Neuron (in vitro differentiated cells): ENCODE results near the gene CDH22.

ENCODE experiments used
- H2AFZ ChIP-seq: one replicate; pipeline ENCODE4 v1.6.1; 2013; ENCODE audit warnings: low read depth, mild to moderate bottlenecking, inconsistent platforms, low read length, moderate library complexity
- H3K27me3 ChIP-seq: one replicate; pipeline ENCODE4 v1.6.1; 2013; ENCODE audit warnings: low read length; ENCODE audit not compliant: insufficient read depth
- H3K36me3 ChIP-seq: one replicate; pipeline ENCODE4 v1.6.1; 2013; ENCODE audit warnings: low read length; ENCODE audit not compliant: insufficient read depth
- H3K4me1 ChIP-seq: one replicate; pipeline ENCODE4 v1.6.1; 2013; ENCODE audit warnings: low read length; ENCODE audit not compliant: insufficient read depth
- H3K4me3 ChIP-seq: 2 replicates; pipeline ENCODE4 v1.5.1; 2013; ENCODE audit warnings: mild to moderate bottlenecking, low read length, moderate library complexity
- H3K9me3 ChIP-seq: one replicate; pipeline ENCODE4 v1.6.1; 2013; ENCODE audit warnings: low read length

CDH22 gene

GRCh38 chr20:46211331-46211722 lies 97.0 kb downstream of the CDH22 start:
- peaks cover 8% of the 10 kb centered on the region for H3K4me1 ChIP-seq
- H2AFZ ChIP-seq = no peak overlapping the region
- H3K27me3 ChIP-seq = peaks cover 8% of the 10 kb centered on the region
- no peak overlapping the region for H3K4me3 ChIP-seq
- H3K9me3 ChIP-seq = no peaks in the 10 kb centered on the region
- H3K36me3 ChIP-seq = no peaks in the 10 kb centered on the region

GRCh38 chr20:46210672-46211330 lies 97.5 kb downstream of the CDH22 start:
- H3K36me3 ChIP-seq = no peaks in the 10 kb centered on the region
- H3K4me3 ChIP-seq = no peak overlapping the region
- H3K4me1 ChIP-seq = peaks cover 3% of the 10 kb centered on the region
- peaks cover 11% of the 10 kb centered on the region for H3K27me3 ChIP-seq
- no peak overlapping the region for H2AFZ ChIP-seq
- no peaks in the 10 kb centered on the region for H3K9me3 ChIP-seq

GRCh38 chr20:46209930-46210671 lies 98.2 kb downstream of the CDH22 start:
- no peaks in the 10 kb centered on the region for H3K9me3 ChIP-seq
- H3K4me3 ChIP-seq = no peak overlapping the region
- H2AFZ ChIP-seq = no peak overlapping the region
- no peaks in the 10 kb centered on the region for H3K4me1 ChIP-seq
- no peaks in the 10 kb centered on the region for H3K36me3 ChIP-seq
- peaks cover 17% of the 10 kb centered on the region for H3K27me3 ChIP-seq

- peaks cover 10% of the 10 kb centered on the region for H3K4me1 ChIP-seq
- H3K27me3 ChIP-seq = peaks cover 25% of the 10 kb centered on the region
- no peaks in the 10 kb centered on the region for H3K9me3 ChIP-seq
- H3K36me3 ChIP-seq = no peaks in the 10 kb centered on the region
- no peak overlapping the region for H2AFZ ChIP-seq
- H3K4me3 ChIP-seq = no peak overlapping the region
Measured at GRCh38 chr20:46207793-46208192, 100.5 kb downstream of the CDH22 start.

- H3K4me1 ChIP-seq = peaks cover 10% of the 10 kb centered on the region
- H3K4me3 ChIP-seq = no peak overlapping the region
- no peaks in the 10 kb centered on the region for H3K9me3 ChIP-seq
- no peaks in the 10 kb centered on the region for H3K36me3 ChIP-seq
- H3K27me3 ChIP-seq = peaks cover 25% of the 10 kb centered on the region
- no peak overlapping the region for H2AFZ ChIP-seq
Measured at GRCh38 chr20:46206992-46207549, 101.2 kb downstream of the CDH22 start.

- H3K4me3 ChIP-seq = no peak overlapping the region
- H3K36me3 ChIP-seq = no peaks in the 10 kb centered on the region
- H2AFZ ChIP-seq = no peak overlapping the region
- H3K9me3 ChIP-seq = no peaks in the 10 kb centered on the region
- peaks cover 25% of the 10 kb centered on the region for H3K27me3 ChIP-seq
- peaks cover 10% of the 10 kb centered on the region for H3K4me1 ChIP-seq
Measured at GRCh38 chr20:46206025-46206424, 102.3 kb downstream of the CDH22 start.

- peaks cover 10% of the 10 kb centered on the region for H3K4me1 ChIP-seq
- no peak overlapping the region for H2AFZ ChIP-seq
- no peaks in the 10 kb centered on the region for H3K9me3 ChIP-seq
- H3K4me3 ChIP-seq = no peak overlapping the region
- H3K36me3 ChIP-seq = no peaks in the 10 kb centered on the region
- peaks cover 25% of the 10 kb centered on the region for H3K27me3 ChIP-seq
Measured at GRCh38 chr20:46205349-46205748, 102.9 kb downstream of the CDH22 start.

GRCh38 chr20:46204594-46205186 lies 103.6 kb downstream of the CDH22 start:
- Histone ChIP-seq H3K4me1 (peaks cover 10% of the 10 kb centered on the region), H3K4me3 (no peak overlapping the region), H3K27me3 (peaks cover 25% of the 10 kb centered on the region), H3K9me3 (no peaks in the 10 kb centered on the region), H2AFZ (no peak overlapping the region), H3K36me3 (no peaks in the 10 kb centered on the region)

- no peaks in the 10 kb centered on the region for H3K9me3 ChIP-seq
- H2AFZ ChIP-seq = no peak overlapping the region
- H3K4me1 ChIP-seq = peaks cover 10% of the 10 kb centered on the region
- H3K36me3 ChIP-seq = no peaks in the 10 kb centered on the region
- H3K27me3 ChIP-seq = peaks cover 25% of the 10 kb centered on the region
- no peak overlapping the region for H3K4me3 ChIP-seq
Measured at GRCh38 chr20:46203510-46203837, 104.8 kb downstream of the CDH22 start.

GRCh38 chr20:46202766-46203509 lies 105.4 kb downstream of the CDH22 start:
- peaks cover 10% of the 10 kb centered on the region for H3K4me1 ChIP-seq

GRCh38 chr20:46200582-46201570 lies 107.4 kb downstream of the CDH22 start:
- Histone ChIP-seq H3K9me3 (no peaks in the 10 kb centered on the region), H2AFZ (no peak overlapping the region), H3K4me3 (no peak overlapping the region), H3K27me3 (peaks cover 15% of the 10 kb centered on the region), H3K4me1 (peaks cover 10% of the 10 kb centered on the region), H3K36me3 (no peaks in the 10 kb centered on the region)

More at GRCh38 chr20:46202766-46203509, 105.4 kb downstream of the CDH22 start:
- no peak overlapping the region for H2AFZ ChIP-seq
- H3K27me3 ChIP-seq = peaks cover 25% of the 10 kb centered on the region
- no peaks in the 10 kb centered on the region for H3K9me3 ChIP-seq
- no peak overlapping the region for H3K4me3 ChIP-seq
- no peaks in the 10 kb centered on the region for H3K36me3 ChIP-seq

- Histone ChIP-seq H3K9me3 (no peaks in the 10 kb centered on the region), H3K4me1 (peaks cover 6% of the 10 kb centered on the region), H3K27me3 (peaks cover 3% of the 10 kb centered on the region), H3K36me3 (no peaks in the 10 kb centered on the region), H3K4me3 (no peak overlapping the region), H2AFZ (no peak overlapping the region)
Measured at GRCh38 chr20:46199198-46199597, 109.1 kb downstream of the CDH22 start.
